Epithelial cell of esophagus (primary cell): ENCODE data around the gene FBXW9.
"Not testable (repeated sequence)": the region's sequence is repeated elsewhere in the genome, so short reads cannot be mapped to it uniquely, and the experiment has no call there.

Experiments
- DNase-seq: peaks from one replicate; pipeline ENCODE4 v3.0.0; 2010; ENCODE audit warnings: low read depth
- H3K4me3 ChIP-seq: 2 replicates; pipeline ENCODE4 v1.5.1; 2011; ENCODE audit warnings: mild to moderate bottlenecking, low read length, control low read depth
- CTCF ChIP-seq: IDR thresholded peaks from 2 replicates; pipeline ENCODE4 v1.5.1; 2011; ENCODE audit warnings: low read depth, mild to moderate bottlenecking, low read length, control low read depth, inconsistent platforms; ENCODE audit not compliant: insufficient read depth; ENCODE audit errors: missing control alignments

The FBXW9 gene

GRCh38 chr19:12721656-12722565, 25.5 kb upstream of the FBXW9 start:
- TF ChIP-seq CTCF, result no peak
- H3K4me3 ChIP-seq, result peak overlapping the region; percentile 99
- DNase-seq, result peak; percentile 63

GRCh38 chr19:12720851-12721655, 24.6 kb upstream of the FBXW9 start:
- TF ChIP-seq CTCF, result no peak
- peak overlapping the region; percentile 99 for H3K4me3 ChIP-seq
- DNase-seq, result peak; percentile 21

DNA sequence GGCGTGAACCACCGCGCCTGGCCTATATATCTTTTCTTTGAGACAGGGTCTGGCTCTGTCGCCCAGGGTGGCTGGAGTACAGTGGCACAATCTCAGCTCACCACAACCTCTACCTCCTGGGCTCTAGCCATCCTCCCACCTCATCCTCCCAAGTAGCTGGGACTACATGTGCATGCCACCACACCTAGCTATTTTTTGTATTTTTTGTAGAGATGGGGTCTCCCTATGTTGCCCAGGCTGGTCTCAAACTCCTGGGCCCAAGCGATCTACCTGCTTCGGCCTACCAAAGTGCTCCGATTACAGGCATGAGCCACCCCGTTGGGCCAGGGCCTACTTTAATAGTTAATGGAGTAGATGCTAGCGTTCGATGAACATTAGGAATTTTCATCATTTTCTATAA, 23.9 kb upstream of the FBXW9 start:
- TF ChIP-seq CTCF, result no peak
- DNase-seq, result no peak
- peak overlapping the region; percentile 99 for H3K4me3 ChIP-seq

DNA sequence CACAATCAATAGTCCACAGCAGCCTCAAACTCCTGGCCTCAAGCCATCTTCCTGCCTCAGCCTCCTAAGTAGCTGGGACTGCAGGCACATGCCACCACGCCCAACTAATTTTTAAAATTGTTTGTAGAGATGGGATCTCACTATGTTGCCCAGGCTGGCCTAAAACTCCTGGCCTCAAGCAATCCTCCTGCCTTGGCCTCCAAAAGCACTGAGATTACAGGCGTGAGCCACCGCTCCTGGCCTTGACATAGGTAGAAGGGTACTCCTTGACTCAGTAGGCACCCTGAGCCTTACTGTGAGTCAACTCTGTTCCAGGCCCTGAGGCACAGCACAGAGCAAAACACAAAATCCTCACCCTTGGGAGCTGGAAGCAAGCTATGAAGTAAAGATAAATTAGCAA, 19.5 kb upstream of the FBXW9 start:
- no peak overlapping the region for H3K4me3 ChIP-seq
- no peak for DNase-seq
- no peak for TF ChIP-seq CTCF

DNA sequence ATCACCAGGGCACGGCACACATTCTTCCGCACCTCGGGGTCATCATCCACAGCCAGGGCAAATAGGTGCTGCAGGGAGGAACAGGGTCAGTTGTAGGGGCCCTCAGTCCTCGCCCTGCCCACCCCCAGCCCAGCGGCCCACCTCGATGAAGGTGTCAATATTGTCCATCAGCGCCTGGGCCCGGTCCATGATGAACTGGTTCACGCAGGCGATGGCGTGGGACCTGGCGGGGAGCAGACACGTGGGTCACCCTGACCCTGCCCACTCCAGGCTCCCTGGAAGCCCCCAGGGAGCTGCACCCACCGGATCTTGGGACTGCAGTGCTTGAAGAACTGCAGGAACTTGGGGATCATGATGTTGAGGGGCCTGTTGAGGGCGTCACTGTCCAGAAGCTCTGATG, 18.7 kb upstream of the FBXW9 start:
- TF ChIP-seq CTCF, result no peak
- H3K4me3 ChIP-seq, result no peak overlapping the region
- DNase-seq, result no peak

- not testable (repeated sequence) for H3K4me3 ChIP-seq, DNase-seq
These were observed 16.9 kb upstream of the FBXW9 start for GRCh38 chr19:12713304-12713703.

DNA sequence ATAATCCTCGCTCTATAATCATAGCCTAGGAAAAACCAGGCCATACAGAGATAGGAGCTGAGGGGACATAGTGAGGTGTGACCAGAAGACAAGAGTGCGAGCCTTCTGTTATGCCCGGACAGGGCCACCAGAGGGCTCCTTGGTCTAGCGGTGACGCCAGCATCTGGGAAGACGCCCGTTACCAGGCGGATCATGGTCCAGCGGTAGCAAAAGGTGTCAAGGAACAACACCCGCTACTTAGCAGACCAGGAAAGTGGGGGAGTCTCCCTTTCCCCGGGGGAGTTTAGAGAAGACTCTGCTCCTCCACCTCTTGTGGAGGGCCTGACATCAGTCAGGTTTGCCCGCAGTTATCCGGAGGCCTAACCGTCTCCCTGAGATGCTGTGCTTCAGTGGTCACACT, 15.6 kb upstream of the FBXW9 start:
- not testable (repeated sequence) for DNase-seq, H3K4me3 ChIP-seq
